Liver (tissue), 3 donors: Measurements from ENCODE around the gene CDC42.
"Not testable (repeated sequence)": the region's sequence is repeated elsewhere in the genome, so short reads cannot be mapped to it uniquely, and the experiment has no call there.

ENCODE experiments used
- CTCF ChIP-seq: fragments of 150-350 bp; IDR thresholded peaks from 2 replicates; pipeline ENCODE4 v1.5.1; 2017; ENCODE audit warnings: improper control_type of control experiment, low read depth, low read length; ENCODE audit not compliant: missing input control
- EGR1 ChIP-seq, 2 donors: IDR thresholded peaks; 2 replicates each; pipeline ENCODE4 v1.6.1; 2016 to 2018; ENCODE audit warnings: antibody characterized with exemption in 2 of 2, low read depth in 2 of 2
- GABPA ChIP-seq, 2 donors: IDR thresholded peaks in 1 of 2; conservative IDR thresholded peaks in 1 of 2; 2 replicates each; pipeline ENCODE4 v1.6.1; 2016; ENCODE audit warnings: antibody characterized with exemption in 2 of 2, mild to moderate bottlenecking in 1 of 2, moderate library complexity in 1 of 2
- JUND ChIP-seq, 2 donors: IDR thresholded peaks; 2 replicates each; pipeline ENCODE4 v1.6.1; 2016; ENCODE audit warnings: antibody characterized with exemption in 2 of 2
- MAX ChIP-seq: IDR thresholded peaks from 2 replicates; pipeline ENCODE4 v1.6.1; 2016; ENCODE audit warnings: antibody characterized with exemption
- donor health status: healthy.
- donor health status: healthy.

GRCh38 chr1:22003959-22004358 lies 48.5 kb upstream of the CDC42 start:
- TF ChIP-seq MAX; CTCF; EGR1 (IDR thresholded peaks at IDR 0.05; ENCODE audit: low read depth in 2 of 2); GABPA (IDR thresholded peaks at IDR 0.05 in 1 of 2, conservative IDR thresholded peaks at IDR 0.05 in 1 of 2); JUND (IDR thresholded peaks at IDR 0.05): not testable (repeated sequence)
